ENCODE measurements around the gene NOL11. TPM values are rescaled to one million over a fixed set of nuclear protein-coding genes. Genes with fewer than 3 reads are reported as not detected.

NOL11 gene
- total and polyA plus RNA-seq, 2 of the 8 experiments (the other 6 are each of a cell fraction or from before 2014, with no cell fraction given), result 58.0 to 97.2 TPM

DNA sequence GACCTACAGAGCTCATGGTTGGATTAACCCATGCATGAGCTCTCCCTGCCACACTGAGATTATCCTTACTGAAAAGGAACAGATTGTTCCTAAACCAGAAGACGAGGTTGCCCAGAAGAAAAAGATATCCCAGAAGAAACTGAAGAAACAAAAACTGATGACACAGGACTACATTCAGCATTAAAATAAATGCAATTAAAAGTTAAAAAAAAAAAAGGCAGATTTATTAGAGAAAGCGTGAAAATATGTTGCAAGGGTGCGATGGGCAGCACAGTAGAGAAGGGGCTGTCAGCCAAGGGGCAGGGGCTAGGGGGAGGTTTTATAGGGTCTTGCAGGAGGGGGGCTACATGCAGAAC is 67.4 kb downstream of the NOL11 start:
- no peak overlapping the region for H2BK12ac ChIP-seq (ENCODE audit: low read depth, low read length)
- no peak for TF ChIP-seq CHD2 (IDR thresholded peaks at IDR 0.05; ENCODE audit: low read length)
- no peak for TF ChIP-seq SIRT6 (IDR thresholded peaks at IDR 0.05; ENCODE audit: low read length)
- no peak for TF ChIP-seq SP4 (IDR thresholded peaks at IDR 0.05; ENCODE audit: low read length)
- TF ChIP-seq CREB1 (IDR thresholded peaks at IDR 0.05), result no peak
- TF ChIP-seq GABPA (IDR thresholded peaks at IDR 0.05; ENCODE audit: borderline replicate concordance, insufficient read depth, low read length), result no peak
- TF ChIP-seq HDAC2 (IDR thresholded peaks at IDR 0.05; ENCODE audit: borderline replicate concordance in 1 of 2, low read depth in 2 of 2, low read length in 2 of 2), result no peak
- TF ChIP-seq KDM4A (IDR thresholded peaks at IDR 0.05; ENCODE audit: low read depth, low read length, severe bottlenecking), result no peak
- TF ChIP-seq, protein P1, sequence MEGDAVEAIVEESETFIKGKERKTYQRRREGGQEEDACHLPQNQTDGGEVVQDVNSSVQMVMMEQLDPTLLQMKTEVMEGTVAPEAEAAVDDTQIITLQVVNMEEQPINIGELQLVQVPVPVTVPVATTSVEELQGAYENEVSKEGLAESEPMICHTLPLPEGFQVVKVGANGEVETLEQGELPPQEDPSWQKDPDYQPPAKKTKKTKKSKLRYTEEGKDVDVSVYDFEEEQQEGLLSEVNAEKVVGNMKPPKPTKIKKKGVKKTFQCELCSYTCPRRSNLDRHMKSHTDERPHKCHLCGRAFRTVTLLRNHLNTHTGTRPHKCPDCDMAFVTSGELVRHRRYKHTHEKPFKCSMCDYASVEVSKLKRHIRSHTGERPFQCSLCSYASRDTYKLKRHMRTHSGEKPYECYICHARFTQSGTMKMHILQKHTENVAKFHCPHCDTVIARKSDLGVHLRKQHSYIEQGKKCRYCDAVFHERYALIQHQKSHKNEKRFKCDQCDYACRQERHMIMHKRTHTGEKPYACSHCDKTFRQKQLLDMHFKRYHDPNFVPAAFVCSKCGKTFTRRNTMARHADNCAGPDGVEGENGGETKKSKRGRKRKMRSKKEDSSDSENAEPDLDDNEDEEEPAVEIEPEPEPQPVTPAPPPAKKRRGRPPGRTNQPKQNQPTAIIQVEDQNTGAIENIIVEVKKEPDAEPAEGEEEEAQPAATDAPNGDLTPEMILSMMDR (IDR thresholded peaks at IDR 0.05; ENCODE audit: control extremely low read depth in 1 of 3, insufficient read depth in 1 of 3, low read depth in 1 of 3, low read length in 3 of 3), result no peak
- WGBS, 2 experiments (ENCODE audit: extremely low coverage in 1 of 2, insufficient coverage in 1 of 2, insufficient read length in 1 of 2, insufficient replicate concordance in 2 of 2, low coverage in 1 of 2, low lambda C conversion rate in 2 of 2, missing lambda C conversion rate in 1 of 2), result 91% methylated on average over 3 of the region's 3 CpGs; no CpG with 5 or more reads in 1 of the 2 experiments
- H3K18ac ChIP-seq (ENCODE audit: extremely low read depth, low read length), result no peak overlapping the region
- H2BK15ac ChIP-seq (ENCODE audit: low read length), result no peak overlapping the region
- no peak overlapping the region for H4K8ac ChIP-seq (ENCODE audit: extremely low read depth, insufficient read depth, low read length)
- H3K9me3 ChIP-seq (ENCODE audit: insufficient read depth in 2 of 2, low read depth in 1 of 2, low read length in 1 of 2), result no peaks in the 10 kb centered on the region
- H2BK120ac ChIP-seq (replicated peaks; ENCODE audit: low read depth, low read length), result no peak overlapping the region
- FAIRE-seq (no peak), DNase-seq (ENCODE audit: low read depth in 1 of 2, low spot score in 2 of 2) (no peak)
- no peak overlapping the region for H4K5ac ChIP-seq (ENCODE audit: insufficient read length, low read depth, low read length)
- H3K36me3 ChIP-seq (ENCODE audit: control insufficient read depth in 2 of 4, insufficient read depth in 4 of 4, low read length in 3 of 4), result no peaks in the 10 kb centered on the region
- H3K56ac ChIP-seq (replicated peaks; ENCODE audit: insufficient read length, low read depth, low read length), result no peak overlapping the region
- no peaks in the 10 kb centered on the region for H3K4me1 ChIP-seq (replicated peaks in 1 of 4; ENCODE audit: control insufficient read depth in 3 of 4, insufficient read depth in 4 of 4, low read length in 3 of 4)
- no peak overlapping the region for H2BK20ac ChIP-seq (ENCODE audit: low read length)
- no peak overlapping the region for H3K4me2 ChIP-seq (ENCODE audit: insufficient read depth in 1 of 2, low read depth in 2 of 2, low read length in 2 of 2)
- H4K20me1 ChIP-seq (replicated peaks in 1 of 2; ENCODE audit: control insufficient read depth in 1 of 2, insufficient read depth in 2 of 2, low read length in 2 of 2), result no peaks in the 10 kb centered on the region
- H3K79me1 ChIP-seq (ENCODE audit: low read depth, low read length), result no peaks in the 10 kb centered on the region
- ChIA-PET POLR2A (ENCODE audit: partially characterized antibody) (no interaction called here), CTCF (ENCODE audit: partially characterized antibody) (interaction anchor here (2.1 kb wide), 1 partner anchor 15 kb away, joined by 8 read pairs; no protein-coding TSS in a partner anchor)
- no peak overlapping the region for H3K9ac ChIP-seq (replicated peaks in 1 of 4; ENCODE audit: extremely low read depth in 1 of 4, low read depth in 3 of 4, low read length in 3 of 4)
- H3K14ac ChIP-seq (ENCODE audit: insufficient read length), result no peak overlapping the region
- H4K91ac ChIP-seq (replicated peaks; ENCODE audit: insufficient read length, low read length), result no peak overlapping the region
- H3K4me3 ChIP-seq (ENCODE audit: extremely low read depth in 1 of 4, insufficient read depth in 2 of 4, low read depth in 3 of 4, low read length in 4 of 4), result no peak overlapping the region
- H3K4ac ChIP-seq (replicated peaks; ENCODE audit: insufficient read length, low read depth, low read length), result no peak overlapping the region
- no peak overlapping the region for H3K27ac ChIP-seq (ENCODE audit: low read depth, low read length)
- no peaks in the 10 kb centered on the region for H3K79me2 ChIP-seq (ENCODE audit: control insufficient read depth in 1 of 2, insufficient read depth in 2 of 2, low read length in 2 of 2)
- H3K27me3 ChIP-seq (replicated peaks in 1 of 4; ENCODE audit: control insufficient read depth in 3 of 4, extremely low read depth in 1 of 4, insufficient read depth in 3 of 4, low read length in 3 of 4), result no peaks in the 10 kb centered on the region; a peak in 1 of 7 replicates
- H2AFZ ChIP-seq (ENCODE audit: low read length), result no peak overlapping the region
- H3K23me2 ChIP-seq (ENCODE audit: low read depth, low read length), result no peaks in the 10 kb centered on the region; the same call in 1 of the 2 replicates
- H3K23ac ChIP-seq (ENCODE audit: insufficient read length), result no peak overlapping the region
- no peak overlapping the region for H2AK5ac ChIP-seq (ENCODE audit: low read depth, low read length)
- no peak overlapping the region for H2BK5ac ChIP-seq (ENCODE audit: low read depth, low read length)
